HepG2 (cell line): ENCODE data around the gene MYEOV. TPM values are rescaled to one million over a fixed set of nuclear protein-coding genes. Genes with fewer than 3 reads are reported as not detected.

Experiments used
- ATAC-seq: fragments of 200-7000 bp; cut with Tn5 transposase; 3 replicates; pipeline ENCODE4 v1.9.1; 2020; ENCODE audit warnings: mild to moderate bottlenecking, moderate library complexity
- BruUV-seq: library from RNA; stranded (reverse); fragments of 400-500 nt; replicated peaks from 2 replicates; lab custom pipeline; 2021; lab: Mats Ljungman, UMichigan
- CTCF ChIA-PET: fragments of 300-600 bp; formaldehyde crosslinking; extraction: SDS; loops from one replicate; lab custom pipeline; 2021; ENCODE audit warnings: low total read pairs, inconsistent platforms, low intra/inter-chr PET ratio; lab: Yijun Ruan, JAX
- POLR2A ChIA-PET: fragments of 350-600 bp; sonication (Branson Sonifier 250); formaldehyde crosslinking; loops from one replicate; lab custom pipeline; 2020; ENCODE audit warnings: antibody characterized with exemption, inconsistent platforms; lab: Yijun Ruan, JAX
- DNase-seq: peaks from one replicate; pipeline ENCODE4 v3.0.0-alpha.2; 2015; ENCODE audit warnings: low spot score
- FAIRE-seq: peaks from 3 replicates; lab custom pipeline; 2011; peaks lifted over from hg19 to GRCh38; lab: Jason Lieb, UNC
- H2AFZ ChIP-seq: one replicate; pipeline ENCODE4 v1.6.1; 2011; ENCODE audit warnings: low read length, inconsistent platforms
- H3K27ac ChIP-seq: fragments of 300-600 bp; 3 replicates; pipeline ENCODE4 v1.8.0; 2011; ENCODE audit warnings: mixed run types, mild to moderate bottlenecking, mixed read lengths, low read length, inconsistent platforms; ENCODE audit not compliant: insufficient read depth; ENCODE audit errors: extremely low read length
- H3K27me3 ChIP-seq, 2 experiments: fragments of 200-600 bp in 1 of 2; 2 replicates in 1 of 2; 3 replicates in 1 of 2; pipeline versions ENCODE4 v1.6.0 to v1.8.0; 2011; ENCODE audit warnings: low read length in 2 of 2, mild to moderate bottlenecking in 2 of 2, moderate library complexity in 2 of 2, inconsistent platforms in 1 of 2; ENCODE audit not compliant: insufficient read depth in 2 of 2, control insufficient read depth in 1 of 2
- H3K36me3 ChIP-seq, 2 experiments: fragments of 200-600 bp in 1 of 2; replicated peaks in 1 of 2; 2 replicates in 1 of 2; 3 replicates in 1 of 2; pipeline versions ENCODE4 v1.5.1 to v1.8.0; 2011; ENCODE audit warnings: low read length in 2 of 2, inconsistent platforms in 1 of 2; ENCODE audit not compliant: insufficient read depth in 2 of 2, control insufficient read depth in 1 of 2
- H3K4me1 ChIP-seq: 2 replicates; pipeline ENCODE4 v1.5.1; 2012; ENCODE audit warnings: low read length, inconsistent platforms; ENCODE audit not compliant: insufficient read depth
- H3K4me2 ChIP-seq: 2 replicates; pipeline ENCODE4 v1.6.0; 2011; ENCODE audit warnings: low read depth, low read length, inconsistent platforms
- H3K4me3 ChIP-seq, 3 experiments: fragments of 200-600 bp in 1 of 3; sonication (generic), shearing (Covaris generic) in 1 of 3; replicated peaks in 1 of 3; 2 replicates each; pipeline ENCODE4 v1.5.1; 2011 to 2016; ENCODE audit warnings: low read length in 3 of 3, inconsistent platforms in 2 of 3, low read depth in 2 of 3, mild to moderate bottlenecking in 2 of 3, control low read depth in 1 of 3, mixed read lengths in 1 of 3; ENCODE audit not compliant: insufficient read depth in 1 of 3
- H3K79me2 ChIP-seq: one replicate; pipeline ENCODE4 v1.6.1; 2011; ENCODE audit warnings: low read length, inconsistent platforms; ENCODE audit not compliant: insufficient read depth
- H3K9ac ChIP-seq: 2 replicates; pipeline ENCODE4 v1.6.0; 2011; ENCODE audit warnings: mild to moderate bottlenecking, low read depth, low read length, inconsistent platforms; ENCODE audit not compliant: insufficient read depth
- H3K9me3 ChIP-seq: 2 replicates; pipeline ENCODE4 v1.5.1; 2012; ENCODE audit warnings: mild to moderate bottlenecking, low read length
- H4K20me1 ChIP-seq: 2 replicates; pipeline ENCODE4 v1.6.0; 2011; ENCODE audit warnings: inconsistent platforms, mild to moderate bottlenecking, low read length, moderate library complexity; ENCODE audit not compliant: insufficient read depth
- HDAC1 ChIP-seq: sonication (generic); formaldehyde crosslinking; IDR thresholded peaks from 2 replicates; pipeline ENCODE4 v1.5.1; 2020; ENCODE audit warnings: mild to moderate bottlenecking, missing genetic modification reagents
- KIAA2018 ChIP-seq: sonication (generic); formaldehyde crosslinking; IDR thresholded peaks from 2 replicates; pipeline ENCODE4 v1.5.0; 2020; ENCODE audit warnings: mild to moderate bottlenecking, missing genetic modification reagents, borderline replicate concordance
- USF2 ChIP-seq, 2 experiments: sonication (generic) in 1 of 2; formaldehyde crosslinking in 1 of 2; IDR thresholded peaks; 2 replicates each; pipeline versions ENCODE4 v1.5.1 to v1.6.1; 2011 to 2020; ENCODE audit warnings: borderline replicate concordance in 1 of 2, low read depth in 1 of 2, low read length in 1 of 2, mild to moderate bottlenecking in 1 of 2, missing genetic modification reagents in 1 of 2, moderate library complexity in 1 of 2
- ZMYM3 ChIP-seq: sonication (generic); formaldehyde crosslinking; IDR thresholded peaks from 2 replicates; pipeline ENCODE4 v1.5.1; 2020; ENCODE audit warnings: mild to moderate bottlenecking, missing genetic modification reagents
- ZNF12 ChIP-seq: sonication (generic); formaldehyde crosslinking; IDR thresholded peaks from 2 replicates; pipeline ENCODE4 v1.5.0; 2020; ENCODE audit warnings: missing genetic modification reagents
- ZNF264 ChIP-seq: sonication (generic); formaldehyde crosslinking; IDR thresholded peaks from 2 replicates; pipeline ENCODE4 v1.4.0; 2020; ENCODE audit warnings: missing genetic modification reagents
- in situ Hi-C: cut with HindIII; loops from 2 replicates; pipeline ENCODE4 v1.10.0; 2017; ENCODE audit warnings: low pct_unique_long_range_greater_than_20kb; ENCODE audit not compliant: extremely low pct_ligation_motif_present
- intact Hi-C: fragments of 100-400 bp; cut with micrococcal nuclease; formaldehyde crosslinking; loops from one replicate; pipeline ENCODE4 v1.10.0; 2022; ENCODE audit not compliant: unreplicated experiment
- polyA plus RNA-seq, 8 experiments: library from polyadenylated mRNA; depleted of rRNA in 3 of 8; stranded (reverse) in 7 of 8; unstranded in 1 of 8; fragments of >200 nt; fragmentation: Illumina TruSeq in 4 of 8; extraction: Trizol in 4 of 8; gene quantifications; 2 replicates each; pipeline versions ENCODE4 v1.2.1 to v1.2.3, GENCODE V29; 2011 to 2016; ENCODE audit warnings: low read depth in 4 of 8, missing spikeins in 1 of 8, mixed read lengths in 1 of 8; ENCODE audit not compliant: insufficient read depth in 1 of 8
- total RNA-seq, 5 experiments: library from RNA; depleted of rRNA; stranded (reverse); fragments of >200 nt; fragmentation: Illumina TruSeq; extraction: Trizol; gene quantifications; 2 replicates each; pipeline ENCODE4 v1.2.3, GENCODE V29; 2016; ENCODE audit warnings: low read depth in 1 of 5

MYEOV gene
- total and polyA plus RNA-seq, 2 of the 13 experiments (the other 11 are each of a cell fraction or from before 2014, with no cell fraction given), result 0.33 to 1.8 TPM

GRCh38 chr11:69253028-69253427 lies 40.9 kb upstream of the MYEOV start:
- Histone ChIP-seq H3K4me3 (no peak overlapping the region), H3K4me1 (peaks cover 10% of the 10 kb centered on the region; the same call in 1 of the 2 replicates), H3K27me3 (peaks cover 10 to 48% of the 10 kb centered on the region in 2 experiments; a peak in 4 of 5 replicates), H2AFZ (no peak overlapping the region), H4K20me1 (no peaks in the 10 kb centered on the region), H3K4me2 (no peak overlapping the region), H3K9ac (no peak overlapping the region), H3K79me2 (no peaks in the 10 kb centered on the region), H3K9me3 (peaks cover 9% of the 10 kb centered on the region), H3K36me3 (no peaks in the 10 kb centered on the region), H3K27ac (no peak overlapping the region)
- ChIA-PET POLR2A (interaction anchor here (0.5 kb wide), 1 partner anchor 13 kb away, joined by 5 read pairs; no protein-coding TSS in a partner anchor), CTCF (no interaction called here)
- TF ChIP-seq HDAC1 (CRISPR knock-in tag) (no peak), ZNF264 (CRISPR knock-in tag) (no peak), ZMYM3 (CRISPR knock-in tag) (no peak), USF2 (IDR thresholded peaks at IDR 0.05; ENCODE audit: low read depth, low read length) (no peak), USF2 (CRISPR knock-in tag; IDR thresholded peaks at IDR 0.05; ENCODE audit: borderline replicate concordance) (no peak), KIAA2018 (CRISPR knock-in tag) (no peak), ZNF12 (peak; percentile 99)
- DNase-seq (no peak), ATAC-seq (no peak), FAIRE-seq (no peak)
- intact Hi-C loops, result no loop called here
- in situ Hi-C loops, result no loop called here
- BruUV-seq, result no TSS peak
